ENCODE results near the gene ARHGEF3. TPM values are rescaled to one million over a fixed set of nuclear protein-coding genes. Genes with fewer than 3 reads are reported as not detected.

The ARHGEF3 gene
- total RNA-seq, 1 donor from 2014 or later, result 0.52 TPM

DNA sequence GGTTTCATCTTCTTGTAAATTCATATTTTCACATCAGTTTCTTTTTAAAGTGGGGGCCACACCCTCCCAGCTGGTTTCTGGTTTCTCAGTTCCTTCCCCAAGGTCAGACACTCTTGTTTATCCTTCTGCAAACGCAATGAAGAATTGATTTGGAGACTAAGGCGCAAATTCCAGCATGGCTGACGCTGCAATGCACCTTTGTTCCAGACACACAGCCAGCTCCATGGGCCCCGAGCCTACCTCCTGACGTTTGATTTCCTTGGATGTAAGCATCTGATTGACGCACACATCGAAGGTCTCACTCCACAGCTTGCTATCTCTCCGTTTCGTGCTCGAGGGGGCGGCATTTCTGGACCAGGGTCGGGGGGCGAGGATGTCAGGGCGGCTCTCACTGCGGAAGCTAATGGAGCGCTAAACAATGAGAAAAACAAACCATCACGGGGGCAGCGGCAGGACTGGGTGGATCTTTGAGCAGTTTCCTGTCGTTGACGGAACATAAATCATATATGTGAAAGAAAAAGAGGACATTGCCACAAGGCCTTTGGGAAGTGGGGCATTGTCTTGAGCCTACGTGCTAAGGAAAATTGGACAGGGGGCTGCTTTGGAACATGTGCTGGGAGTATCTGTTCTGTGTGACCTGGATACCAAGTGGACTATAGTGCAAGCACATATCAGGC, 46.9 kb downstream of the ARHGEF3 start:
- Mint-ChIP-seq H3K27ac (no peak overlapping the region), H3K36me3 (peaks cover 6% of the 10 kb centered on the region), H3K9me3 (peaks cover 2% of the 10 kb centered on the region), H3K4me1 (peaks cover 4% of the 10 kb centered on the region), H3K4me3 (no peak overlapping the region), H3K27me3 (ENCODE audit: insufficient read depth, low read depth) (peaks cover 2% of the 10 kb centered on the region)
- no peak for TF ChIP-seq EZH2phosphoT487 (IDR thresholded peaks at IDR 0.05)
- TF ChIP-seq CTCF (IDR thresholded peaks at IDR 0.05), result no peak
- no peak for TF ChIP-seq EZH2 (IDR thresholded peaks at IDR 0.05)
- Histone ChIP-seq H4K20me1 (ENCODE audit: low read depth) (no peaks in the 10 kb centered on the region), H3K79me2 (ENCODE audit: low read depth) (no peaks in the 10 kb centered on the region), H3K36me3 (no peaks in the 10 kb centered on the region), H3K9ac (no peak overlapping the region), H3K4me3 (no peak overlapping the region), H3K9me3 (ENCODE audit: low read depth) (peaks cover 5% of the 10 kb centered on the region), H3K4me2 (no peak overlapping the region), H3K4me1 (no peaks in the 10 kb centered on the region), H3F3A (ENCODE audit: low read depth) (no peaks in the 10 kb centered on the region), H2AFZ (replicated peaks) (no peak overlapping the region), H3K27me3 (no peaks in the 10 kb centered on the region), H3K27ac (no peak overlapping the region)
- no peak for DNase-seq (ENCODE audit: low spot score)

DNA sequence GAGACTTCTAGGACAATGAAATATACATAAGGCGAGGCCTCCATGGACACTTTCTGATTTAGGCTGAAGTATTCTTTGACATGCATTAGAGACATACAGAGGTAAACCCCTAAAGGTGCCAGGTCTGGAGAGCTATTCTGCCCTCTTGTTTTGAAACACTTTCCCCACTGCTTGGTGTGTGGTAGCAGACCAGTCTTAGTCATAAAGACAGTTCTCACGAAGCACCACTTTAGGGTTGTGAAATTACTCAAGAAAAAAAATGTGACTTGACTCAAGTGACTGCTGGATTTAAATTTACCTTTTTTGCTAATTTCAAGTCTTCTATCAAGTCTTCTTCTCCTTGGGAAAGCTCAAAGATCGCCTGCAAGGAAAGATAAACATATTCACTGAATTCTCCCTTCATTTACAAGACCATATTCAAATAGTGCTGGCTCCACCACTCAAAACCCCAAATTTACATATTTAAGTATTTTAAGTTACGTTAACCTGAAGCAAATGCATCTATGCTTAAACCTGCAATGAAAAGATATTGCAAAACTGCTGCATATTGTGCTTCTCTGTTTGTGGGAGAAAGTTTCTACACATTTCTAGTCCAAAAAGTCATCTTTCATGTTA, 48.4 kb downstream of the ARHGEF3 start:
- H3K4me3 Mint-ChIP-seq, result no peak overlapping the region
- no peak overlapping the region for H3K27ac ChIP-seq
- no peaks in the 10 kb centered on the region for H3F3A ChIP-seq (ENCODE audit: low read depth)
- peaks cover 2% of the 10 kb centered on the region for H3K27me3 Mint-ChIP-seq (ENCODE audit: insufficient read depth, low read depth)
- H3K79me2 ChIP-seq (ENCODE audit: low read depth), result no peaks in the 10 kb centered on the region
- H3K27me3 ChIP-seq, result no peaks in the 10 kb centered on the region
- H3K9me3 Mint-ChIP-seq, result peaks cover 2% of the 10 kb centered on the region
- peaks cover 6% of the 10 kb centered on the region for H3K36me3 Mint-ChIP-seq
- H3K27ac Mint-ChIP-seq, result no peak overlapping the region
- no peaks in the 10 kb centered on the region for H3K4me1 ChIP-seq
- no peak for DNase-seq (ENCODE audit: low spot score)
- H3K36me3 ChIP-seq, result no peaks in the 10 kb centered on the region
- H2AFZ ChIP-seq (replicated peaks), result no peak overlapping the region
- no peak overlapping the region for H3K9ac ChIP-seq
- H3K4me1 Mint-ChIP-seq, result no peaks in the 10 kb centered on the region
- H4K20me1 ChIP-seq (ENCODE audit: low read depth), result no peaks in the 10 kb centered on the region
- no peak overlapping the region for H3K4me3 ChIP-seq
- H3K9me3 ChIP-seq (ENCODE audit: low read depth), result peaks cover 5% of the 10 kb centered on the region
- TF ChIP-seq EZH2phosphoT487 (IDR thresholded peaks at IDR 0.05), result no peak
- no peak for TF ChIP-seq EZH2 (IDR thresholded peaks at IDR 0.05)
- no peak for TF ChIP-seq CTCF (IDR thresholded peaks at IDR 0.05)
- H3K4me2 ChIP-seq, result no peak overlapping the region

GRCh38 chr3:56751056-56751707, 50.6 kb downstream of the ARHGEF3 start:
- Mint-ChIP-seq H3K27me3 (ENCODE audit: insufficient read depth, low read depth) (peaks cover 2% of the 10 kb centered on the region), H3K27ac (no peak overlapping the region), H3K36me3 (peaks cover 6% of the 10 kb centered on the region), H3K4me3 (no peak overlapping the region), H3K4me1 (no peaks in the 10 kb centered on the region), H3K9me3 (no peaks in the 10 kb centered on the region)
- Histone ChIP-seq H3K4me3 (no peak overlapping the region), H3K9ac (no peak overlapping the region), H3K79me2 (ENCODE audit: low read depth) (no peaks in the 10 kb centered on the region), H3K4me2 (no peak overlapping the region), H4K20me1 (ENCODE audit: low read depth) (no peaks in the 10 kb centered on the region), H3K27me3 (no peaks in the 10 kb centered on the region), H2AFZ (replicated peaks) (no peak overlapping the region), H3K27ac (no peak overlapping the region), H3F3A (ENCODE audit: low read depth) (no peaks in the 10 kb centered on the region), H3K36me3 (no peaks in the 10 kb centered on the region), H3K4me1 (no peaks in the 10 kb centered on the region), H3K9me3 (ENCODE audit: low read depth) (peaks cover 5% of the 10 kb centered on the region)
- TF ChIP-seq EZH2 (IDR thresholded peaks at IDR 0.05) (no peak), CTCF (IDR thresholded peaks at IDR 0.05) (no peak), EZH2phosphoT487 (IDR thresholded peaks at IDR 0.05) (no peak)
- DNase-seq (ENCODE audit: low spot score), result no peak

Measured in neural progenitor cell (in vitro differentiated cells).